Testis (tissue), 2 donors: ENCODE data around the gene OIP5.

Source experiments
- CTCF ChIP-seq, 3 experiments: fragments of 450-650 bp in 2 of 3; fragments of 200-600 bp in 1 of 3; sonication (generic) in 1 of 3; IDR thresholded peaks; one replicate each; pipeline ENCODE4 v1.5.1; 2016 to 2019; ENCODE audit warnings: antibody characterized with exemption in 3 of 3, mild to moderate bottlenecking in 2 of 3, moderate library complexity in 1 of 3
- POLR2A ChIP-seq: fragments of 450-650 bp; IDR thresholded peaks from one replicate; pipeline ENCODE4 v1.6.1; 2017; ENCODE audit warnings: antibody characterized with exemption, mild to moderate bottlenecking, moderate library complexity

- TF ChIP-seq CTCF (IDR thresholded peaks at IDR 0.05) = no peak
- TF ChIP-seq POLR2A = no peak
Measured at GRCh38 chr15:41285285-41285684, 47.1 kb downstream of the OIP5 start.
